Kidney (tissue), 14 donors: ENCODE measurements around the gene FGD3. TPM values are rescaled to one million over a fixed set of nuclear protein-coding genes. Genes with fewer than 3 reads are reported as not detected.
A peak's percentile ranks its signal among the peaks of the same experiment; 100 is the strongest.

Source experiments
- DNase-seq, 5 donors: peaks; one replicate each; pipeline ENCODE4 v3.0.0-alpha.2; 2013 to 2020
- FAIRE-seq: peaks from 2 replicates; lab custom pipeline; 2012; peaks lifted over from hg19 to GRCh38; lab: Jason Lieb, UNC
- H3K27ac ChIP-seq, 2 donors: one replicate each; pipeline ENCODE4 v1.7.0; 2013; ENCODE audit warnings: low read depth in 2 of 2, low read length in 2 of 2, inconsistent platforms in 1 of 2
- H3K27me3 ChIP-seq: one replicate; pipeline ENCODE4 v1.7.1; 2013; ENCODE audit warnings: low read length, inconsistent platforms; ENCODE audit not compliant: control insufficient read depth, insufficient read depth
- H3K36me3 ChIP-seq, 3 donors: one replicate each; pipeline versions ENCODE4 v1.7.0 to v1.7.1; 2013; ENCODE audit warnings: low read length in 3 of 3, control low read depth in 1 of 3, inconsistent platforms in 1 of 3; ENCODE audit not compliant: insufficient read depth in 3 of 3, control insufficient read depth in 2 of 3
- H3K4me1 ChIP-seq, 3 donors: one replicate each; pipeline versions ENCODE4 v1.7.0 to v1.7.1; 2013; ENCODE audit warnings: low read length in 3 of 3, inconsistent platforms in 1 of 3, low read depth in 1 of 3; ENCODE audit not compliant: control insufficient read depth in 2 of 3, insufficient read depth in 2 of 3
- H3K4me3 ChIP-seq, 3 donors: one replicate each; pipeline versions ENCODE4 v1.7.0 to v1.8.1; 2013; ENCODE audit warnings: low read length in 3 of 3, control low read depth in 1 of 3, inconsistent platforms in 1 of 3
- H3K9ac ChIP-seq, 3 donors: one replicate each; pipeline versions ENCODE4 v1.7.0 to v1.7.1; 2013; ENCODE audit warnings: low read length in 3 of 3, control low read depth in 1 of 3, inconsistent platforms in 1 of 3
- H3K9me3 ChIP-seq, 3 donors: one replicate each; pipeline versions ENCODE4 v1.7.0 to v1.7.1; 2013; ENCODE audit warnings: low read length in 3 of 3, control low read depth in 1 of 3, inconsistent platforms in 1 of 3; ENCODE audit not compliant: control insufficient read depth in 2 of 3, insufficient read depth in 1 of 3
- intact Hi-C: fragments of 100-400 bp; cut with DNase I; formaldehyde crosslinking; loops from one replicate; pipeline ENCODE4 v1.11.1; 2022
- polyA plus RNA-seq: library from polyadenylated mRNA; stranded (reverse); fragments of 350-450 nt; fragmentation: Illumina TruSeq; extraction: RNeasy Lipid Tissue Mini Kit (QIAGEN cat#74804); gene quantifications from one replicate; pipeline ENCODE4 v1.2.3, GENCODE V29; 2014; ENCODE audit warnings: low read depth, low replicate concordance; ENCODE audit not compliant: insufficient read depth
- total RNA-seq: library from RNA; stranded (reverse); fragmentation: NEBNext Ultra II Directional; extraction: Animal tissue kit (Norgen Biotek cat#: 25700); gene quantifications from one replicate; pipeline ENCODE4 v1.2.1, GENCODE V29; 2021
- TF ChIP-seq, protein P1 (sequence below): IDR thresholded peaks from 3 replicates; pipeline ENCODE4 v1.5.1; 2012; ENCODE audit warnings: mild to moderate bottlenecking, moderate library complexity, borderline replicate concordance; ENCODE audit not compliant: insufficient read depth; ENCODE audit errors: extremely low read depth
- donor health status: control.
- donor health status: control.
- donor health status: control.
- donor health status: control.
- donor health status: control.
- donor health status: DM: yes; HTN: yes; CAD: no.
- donor health status: Normal renal cell carcinoma (clear cell type).

FGD3 gene
- total and polyA plus RNA-seq, 2 donors from 2014 or later, result 7.4 to 12.1 TPM

DNA sequence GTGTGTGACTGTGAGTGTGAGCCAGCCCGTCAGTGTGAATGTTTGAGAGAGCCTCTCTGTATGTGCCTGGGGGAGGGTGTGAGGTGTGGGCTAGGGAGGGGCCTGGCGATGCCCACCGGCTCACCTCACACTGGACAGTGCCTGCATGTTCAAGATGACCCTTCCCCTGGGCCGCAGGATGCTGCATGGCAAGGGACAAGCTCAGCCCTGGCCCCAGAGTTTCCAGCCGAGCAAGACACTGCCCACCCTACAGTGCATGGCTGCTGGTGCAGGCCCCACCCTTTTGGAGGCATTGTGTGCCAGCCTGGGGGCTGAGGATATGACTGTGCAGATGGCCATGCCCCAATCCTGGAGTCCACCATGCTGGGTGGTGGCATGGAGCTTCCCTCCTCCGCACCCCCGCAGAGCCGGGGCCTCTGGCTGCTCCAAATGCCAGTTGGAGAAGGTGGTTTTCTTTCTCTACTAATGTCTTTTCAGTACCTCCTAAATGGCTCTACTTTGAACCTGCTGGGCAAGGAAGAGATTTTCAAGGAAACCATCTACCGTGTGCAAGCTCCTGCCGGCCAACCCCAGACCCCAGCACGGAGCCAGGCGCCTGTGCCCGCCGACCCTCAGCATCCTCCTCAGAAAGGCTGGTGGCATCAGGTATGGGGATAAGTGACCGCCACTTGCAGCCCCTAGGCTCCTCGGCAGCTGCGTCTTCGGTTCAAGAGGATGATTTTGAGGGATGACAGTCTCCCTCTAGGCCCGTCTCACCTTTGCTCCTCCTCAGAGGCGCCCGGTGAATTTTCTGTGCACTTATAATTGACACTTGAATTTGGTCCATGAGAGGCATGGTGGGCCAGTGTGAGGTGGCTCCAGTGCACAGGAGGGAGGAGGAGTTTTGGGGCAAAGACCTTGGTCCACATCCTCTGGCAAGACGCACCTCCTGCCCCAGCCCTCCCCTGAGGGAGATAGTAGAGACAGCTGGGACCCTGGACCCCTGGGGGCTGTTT, 27.7 kb downstream of the FGD3 start:
- DNase-seq, result no peak
- H3K27ac ChIP-seq, result peak overlapping the region; percentile 23 to 39
- no peaks in the 10 kb centered on the region for H3K9me3 ChIP-seq
- peak overlapping the region in 1 of 3 donors; percentile 43 for H3K9ac ChIP-seq
- intact Hi-C loops, result no loop called here
- H3K4me1 ChIP-seq, result peaks cover 0 to 12% (median 3%) of the 10 kb centered on the region in 3 donors
- H3K36me3 ChIP-seq, result no peaks in the 10 kb centered on the region
- H3K4me3 ChIP-seq, result peak overlapping the region in 1 of 3 donors; percentile 22
- H3K27me3 ChIP-seq, result no peaks in the 10 kb centered on the region
- FAIRE-seq, result no peak
- TF ChIP-seq, protein P1, sequence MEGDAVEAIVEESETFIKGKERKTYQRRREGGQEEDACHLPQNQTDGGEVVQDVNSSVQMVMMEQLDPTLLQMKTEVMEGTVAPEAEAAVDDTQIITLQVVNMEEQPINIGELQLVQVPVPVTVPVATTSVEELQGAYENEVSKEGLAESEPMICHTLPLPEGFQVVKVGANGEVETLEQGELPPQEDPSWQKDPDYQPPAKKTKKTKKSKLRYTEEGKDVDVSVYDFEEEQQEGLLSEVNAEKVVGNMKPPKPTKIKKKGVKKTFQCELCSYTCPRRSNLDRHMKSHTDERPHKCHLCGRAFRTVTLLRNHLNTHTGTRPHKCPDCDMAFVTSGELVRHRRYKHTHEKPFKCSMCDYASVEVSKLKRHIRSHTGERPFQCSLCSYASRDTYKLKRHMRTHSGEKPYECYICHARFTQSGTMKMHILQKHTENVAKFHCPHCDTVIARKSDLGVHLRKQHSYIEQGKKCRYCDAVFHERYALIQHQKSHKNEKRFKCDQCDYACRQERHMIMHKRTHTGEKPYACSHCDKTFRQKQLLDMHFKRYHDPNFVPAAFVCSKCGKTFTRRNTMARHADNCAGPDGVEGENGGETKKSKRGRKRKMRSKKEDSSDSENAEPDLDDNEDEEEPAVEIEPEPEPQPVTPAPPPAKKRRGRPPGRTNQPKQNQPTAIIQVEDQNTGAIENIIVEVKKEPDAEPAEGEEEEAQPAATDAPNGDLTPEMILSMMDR, result no peak

DNA sequence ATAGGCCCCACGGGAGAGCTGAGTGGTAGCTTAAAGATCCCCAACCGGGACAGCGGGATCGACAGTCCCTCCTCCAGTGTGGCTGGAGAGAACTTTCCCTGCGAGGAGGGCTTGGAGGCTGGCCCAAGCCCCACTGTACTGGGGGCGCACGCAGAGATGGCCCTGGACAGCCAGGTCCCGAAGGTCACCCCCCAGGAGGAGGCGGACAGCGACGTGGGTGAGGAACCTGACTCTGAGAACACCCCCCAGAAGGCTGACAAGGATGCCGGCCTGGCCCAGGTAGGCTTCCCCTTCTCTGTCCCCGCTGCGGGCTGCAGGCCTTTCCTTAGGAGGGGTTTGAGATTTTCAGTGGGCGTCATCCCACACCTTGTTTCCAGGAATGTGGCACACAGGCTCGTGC, 29.1 kb downstream of the FGD3 start:
- no peaks in the 10 kb centered on the region for H3K36me3 ChIP-seq
- H3K4me1 ChIP-seq, result peaks cover 0 to 12% (median 3%) of the 10 kb centered on the region in 3 donors
- no peak for FAIRE-seq
- H3K4me3 ChIP-seq, result peak overlapping the region in 1 of 3 donors; percentile 41
- intact Hi-C loops, result no loop called here
- no peak for DNase-seq
- H3K9me3 ChIP-seq, result no peaks in the 10 kb centered on the region
- no peak overlapping the region for H3K27ac ChIP-seq
- no peak overlapping the region for H3K9ac ChIP-seq
- no peaks in the 10 kb centered on the region for H3K27me3 ChIP-seq
- TF ChIP-seq, protein P1, result no peak

DNA sequence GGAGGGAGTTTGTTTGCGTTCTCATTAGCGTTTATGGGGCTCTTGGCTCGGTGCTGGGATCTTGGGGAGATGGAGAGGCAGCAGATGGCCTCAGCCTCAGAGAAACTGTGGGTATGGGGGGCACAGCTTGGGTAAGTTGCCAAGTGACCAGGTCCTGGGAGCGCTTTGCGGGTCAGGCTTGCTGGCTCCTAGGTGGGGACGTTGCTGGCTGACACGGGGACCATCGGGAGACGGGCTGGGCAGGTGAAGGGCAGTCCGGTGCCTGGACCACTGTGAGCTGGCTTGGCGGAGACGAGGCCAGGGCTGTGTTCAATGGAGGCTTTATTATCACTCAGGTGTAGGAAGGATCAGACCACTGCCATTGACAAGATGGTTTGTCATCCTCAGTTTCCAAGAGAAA, 30.0 kb downstream of the FGD3 start:
- intact Hi-C loops, result no loop called here
- no peak for FAIRE-seq
- TF ChIP-seq, protein P1, result no peak
- Histone ChIP-seq H3K9me3 (no peaks in the 10 kb centered on the region), H3K4me3 (peak overlapping the region in 1 of 3 donors; percentile 41), H3K27ac (peak overlapping the region in 1 of 2 donors; percentile 43), H3K4me1 (peaks cover 0 to 12% (median 3%) of the 10 kb centered on the region in 3 donors), H3K9ac (peak overlapping the region in 1 of 3 donors; percentile 19), H3K27me3 (no peaks in the 10 kb centered on the region), H3K36me3 (no peaks in the 10 kb centered on the region)
- no peak for DNase-seq
